Measurements from ENCODE around the gene SLIT3.

DNA sequence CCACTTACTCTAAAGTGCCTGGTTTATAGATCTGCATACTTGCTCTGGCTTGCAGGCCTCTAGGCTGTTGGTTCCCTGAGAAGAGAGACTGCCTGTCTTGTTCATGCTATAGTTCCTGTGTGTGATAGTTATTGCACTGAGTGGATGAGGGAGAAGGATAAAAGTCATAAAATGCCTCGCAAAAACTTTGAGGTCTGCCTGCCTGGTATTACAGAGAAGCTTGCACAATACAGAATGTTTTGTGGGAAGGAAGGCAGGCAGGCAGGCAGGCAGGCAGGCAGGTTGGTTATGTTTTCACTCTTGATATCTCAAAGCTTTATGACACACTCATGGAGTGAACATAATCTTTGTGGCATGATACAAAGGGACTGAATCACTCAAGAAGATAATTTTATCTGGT, 287.1 kb downstream of the SLIT3 start:
- TF ChIP-seq, protein P1, sequence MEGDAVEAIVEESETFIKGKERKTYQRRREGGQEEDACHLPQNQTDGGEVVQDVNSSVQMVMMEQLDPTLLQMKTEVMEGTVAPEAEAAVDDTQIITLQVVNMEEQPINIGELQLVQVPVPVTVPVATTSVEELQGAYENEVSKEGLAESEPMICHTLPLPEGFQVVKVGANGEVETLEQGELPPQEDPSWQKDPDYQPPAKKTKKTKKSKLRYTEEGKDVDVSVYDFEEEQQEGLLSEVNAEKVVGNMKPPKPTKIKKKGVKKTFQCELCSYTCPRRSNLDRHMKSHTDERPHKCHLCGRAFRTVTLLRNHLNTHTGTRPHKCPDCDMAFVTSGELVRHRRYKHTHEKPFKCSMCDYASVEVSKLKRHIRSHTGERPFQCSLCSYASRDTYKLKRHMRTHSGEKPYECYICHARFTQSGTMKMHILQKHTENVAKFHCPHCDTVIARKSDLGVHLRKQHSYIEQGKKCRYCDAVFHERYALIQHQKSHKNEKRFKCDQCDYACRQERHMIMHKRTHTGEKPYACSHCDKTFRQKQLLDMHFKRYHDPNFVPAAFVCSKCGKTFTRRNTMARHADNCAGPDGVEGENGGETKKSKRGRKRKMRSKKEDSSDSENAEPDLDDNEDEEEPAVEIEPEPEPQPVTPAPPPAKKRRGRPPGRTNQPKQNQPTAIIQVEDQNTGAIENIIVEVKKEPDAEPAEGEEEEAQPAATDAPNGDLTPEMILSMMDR (IDR thresholded peaks at IDR 0.05): no peak
- no peak for TF ChIP-seq POLR2A (IDR thresholded peaks at IDR 0.05)
